MM.1S (cell line): ENCODE data around the gene ZNF43.

Experiments
- DNase-seq: peaks from one replicate; pipeline ENCODE4 v3.0.0-alpha.2; 2015
- H2AFZ ChIP-seq: fragments of 300-600 bp; sonication (generic); 2 replicates; pipeline ENCODE4 v1.6.0; 2016; ENCODE audit warnings: antibody characterized with exemption, low read length
- H3F3A ChIP-seq: fragments of 300-600 bp; sonication (generic); 2 replicates; pipeline ENCODE4 v1.6.1; 2016; ENCODE audit warnings: mild to moderate bottlenecking, antibody characterized with exemption, low read length, moderate library complexity, mixed read lengths; ENCODE audit not compliant: insufficient read depth
- H3K27ac ChIP-seq: fragments of 300-600 bp; sonication (generic); 2 replicates; pipeline ENCODE4 v1.5.1; 2016; ENCODE audit warnings: mild to moderate bottlenecking, low read length
- H3K27me3 ChIP-seq: fragments of 300-600 bp; sonication (generic); replicated peaks from 2 replicates; pipeline ENCODE4 v1.6.0; 2016; ENCODE audit warnings: low read length; ENCODE audit not compliant: insufficient read depth
- H3K36me3 ChIP-seq: fragments of 300-600 bp; sonication (generic); replicated peaks from 2 replicates; pipeline ENCODE4 v1.6.1; 2016; ENCODE audit warnings: mild to moderate bottlenecking, low read length, mixed read lengths; ENCODE audit not compliant: insufficient read depth
- H3K4me1 ChIP-seq: fragments of 300-600 bp; sonication (generic); 2 replicates; pipeline ENCODE4 v1.6.1; 2016; ENCODE audit warnings: low read length, mixed read lengths
- H3K4me2 ChIP-seq: fragments of 300-600 bp; sonication (generic); 2 replicates; pipeline ENCODE4 v1.6.0; 2016; ENCODE audit warnings: low read depth, low read length
- H3K4me3 ChIP-seq: fragments of 300-600 bp; sonication (generic); 2 replicates; pipeline ENCODE4 v1.5.1; 2016; ENCODE audit warnings: low read length, mixed read lengths
- H3K79me2 ChIP-seq: fragments of 300-600 bp; sonication (generic); 2 replicates; pipeline ENCODE4 v1.6.1; 2016; ENCODE audit warnings: mixed run types, low read length, mixed read lengths
- H3K9ac ChIP-seq: fragments of 300-600 bp; sonication (generic); 2 replicates; pipeline ENCODE4 v1.6.1; 2016; ENCODE audit warnings: low read length, mixed read lengths
- H3K9me2 ChIP-seq: fragments of 300-600 bp; sonication (generic); replicated peaks from 2 replicates; pipeline ENCODE4 v1.6.1; 2016; ENCODE audit warnings: mild to moderate bottlenecking, low read length, mixed read lengths; ENCODE audit not compliant: insufficient read depth
- H3K9me3 ChIP-seq: fragments of 300-600 bp; sonication (generic); replicated peaks from 2 replicates; pipeline ENCODE4 v1.6.1; 2016; ENCODE audit warnings: mild to moderate bottlenecking, low read length, mixed read lengths; ENCODE audit not compliant: insufficient read depth
- H4K20me1 ChIP-seq: fragments of 300-600 bp; sonication (generic); 2 replicates; pipeline ENCODE4 v1.6.1; 2016; ENCODE audit warnings: mild to moderate bottlenecking, low read length, moderate library complexity, mixed read lengths; ENCODE audit not compliant: insufficient read depth
- CTCF ChIP-seq: fragments of 300-600 bp; sonication (generic); IDR thresholded peaks from 2 replicates; pipeline ENCODE4 v1.5.1; 2016; ENCODE audit warnings: antibody characterized with exemption, low read length, mixed read lengths
- EZH2 ChIP-seq: fragments of 300-600 bp; sonication (generic); optimal IDR thresholded peaks from 2 replicates; pipeline ENCODE3; 2017; ENCODE audit warnings: low read depth, mild to moderate bottlenecking, antibody characterized with exemption, low read length, mixed read lengths
- EZH2phosphoT487 ChIP-seq: fragments of 300-600 bp; sonication (generic); IDR thresholded peaks from 2 replicates; pipeline ENCODE4 v1.6.1; 2018; ENCODE audit warnings: antibody characterized with exemption, low read length

Gene ZNF43

GRCh38 chr19:21838646-21839045 lies 2.7 kb upstream of the ZNF43 start:
- Histone ChIP-seq H3K36me3 (no peaks in the 10 kb centered on the region), H3K4me2 (no peak overlapping the region), H3K9me3 (no peaks in the 10 kb centered on the region), H3K27ac (no peak overlapping the region), H3K4me3 (no peak overlapping the region), H4K20me1 (no peaks in the 10 kb centered on the region), H3K4me1 (no peaks in the 10 kb centered on the region), H3K79me2 (no peaks in the 10 kb centered on the region), H3K9me2 (no peaks in the 10 kb centered on the region), H3F3A (no peaks in the 10 kb centered on the region), H3K27me3 (no peaks in the 10 kb centered on the region), H3K9ac (no peak overlapping the region), H2AFZ (no peak overlapping the region)
- TF ChIP-seq CTCF (no peak), EZH2phosphoT487 (no peak), EZH2 (no peak)
- no peak for DNase-seq

- peak overlapping the region; percentile 24; the same call in 1 of the 2 replicates for H3K4me2 ChIP-seq
- H3K27me3 ChIP-seq = no peaks in the 10 kb centered on the region
- H3F3A ChIP-seq = no peaks in the 10 kb centered on the region
- H4K20me1 ChIP-seq = no peaks in the 10 kb centered on the region
- no peaks in the 10 kb centered on the region for H3K9me2 ChIP-seq
- no peak for DNase-seq
- H3K9me3 ChIP-seq = no peaks in the 10 kb centered on the region
- no peak overlapping the region for H3K9ac ChIP-seq
- H3K27ac ChIP-seq = no peak overlapping the region
- TF ChIP-seq EZH2 = no peak
- no peak for TF ChIP-seq CTCF
- TF ChIP-seq EZH2phosphoT487 = no peak
- H3K36me3 ChIP-seq = no peaks in the 10 kb centered on the region
- no peaks in the 10 kb centered on the region for H3K4me1 ChIP-seq
- H3K4me3 ChIP-seq = no peak overlapping the region
- peak overlapping the region; percentile 35; the same call in 1 of the 2 replicates for H2AFZ ChIP-seq
- H3K79me2 ChIP-seq = no peaks in the 10 kb centered on the region
These were observed 563 bp downstream of the ZNF43 start for GRCh38 chr19:21835429-21835809.

GRCh38 chr19:21833733-21834132 lies 2.2 kb downstream of the ZNF43 start:
- H3K9me3 ChIP-seq = no peaks in the 10 kb centered on the region
- H3K9ac ChIP-seq = no peak overlapping the region
- H3K9me2 ChIP-seq = no peaks in the 10 kb centered on the region
- no peaks in the 10 kb centered on the region for H3K36me3 ChIP-seq
- H2AFZ ChIP-seq = no peak overlapping the region
- no peak for DNase-seq
- TF ChIP-seq EZH2phosphoT487 (no peak), EZH2 (no peak), CTCF (no peak)
- H3K4me2 ChIP-seq = no peak overlapping the region
- no peak overlapping the region for H3K27ac ChIP-seq
- no peak overlapping the region for H3K4me3 ChIP-seq
- no peaks in the 10 kb centered on the region for H3K79me2 ChIP-seq
- H4K20me1 ChIP-seq = no peaks in the 10 kb centered on the region
- no peaks in the 10 kb centered on the region for H3K27me3 ChIP-seq
- H3K4me1 ChIP-seq = no peaks in the 10 kb centered on the region
- H3F3A ChIP-seq = no peaks in the 10 kb centered on the region
